Measurements from ENCODE around the gene NUP50.

- no peak for TF ChIP-seq POLR2A (IDR thresholded peaks at IDR 0.05; ENCODE audit: insufficient read depth in 1 of 2, low read depth in 2 of 2, low read length in 2 of 2)
- TF ChIP-seq MAFG (CRISPR knock-in tag; IDR thresholded peaks at IDR 0.05), result no peak
- no peak for TF ChIP-seq FOXC1 (CRISPR knock-in tag; IDR thresholded peaks at IDR 0.05; ENCODE audit: borderline replicate concordance)
- no peak for TF ChIP-seq CTCF (CRISPR knock-in tag; IDR thresholded peaks at IDR 0.05)
- TF ChIP-seq HBP1 (CRISPR knock-in tag; IDR thresholded peaks at IDR 0.05; ENCODE audit: low read depth), result no peak
- TF ChIP-seq ZNF768 (CRISPR knock-in tag; IDR thresholded peaks at IDR 0.05), result no peak
- no peak for TF ChIP-seq ZNF780A (CRISPR knock-in tag; IDR thresholded peaks at IDR 0.05)
- TF ChIP-seq PHB2 (IDR thresholded peaks at IDR 0.05; ENCODE audit: partially characterized antibody), result no peak
Observed at GRCh38 chr22:45136594-45136993, 27.1 kb upstream of the NUP50 start.
